Ovary (tissue), 3 donors: ENCODE results near the gene SRGAP3.

Experiments
- EP300 ChIP-seq: sonication (generic); formaldehyde crosslinking; IDR thresholded peaks from one replicate; pipeline ENCODE4 v1.6.1; 2017; ENCODE audit warnings: antibody characterized with exemption
- POLR2A ChIP-seq: fragments of 450-650 bp; IDR thresholded peaks from one replicate; pipeline ENCODE4 v1.6.1; 2017; ENCODE audit warnings: antibody characterized with exemption, mild to moderate bottlenecking, moderate library complexity
- TF ChIP-seq, protein P1 (sequence below), 3 donors: fragments of 450-650 bp in 2 of 3; fragments of 200-600 bp in 1 of 3; IDR thresholded peaks; one replicate each; pipeline versions ENCODE4 v1.5.1 to v1.8.0; 2016 to 2022; ENCODE audit warnings: antibody characterized with exemption in 3 of 3, mild to moderate bottlenecking in 1 of 3
- donor health status: DM: no; HTN: no; CAD: no.

DNA sequence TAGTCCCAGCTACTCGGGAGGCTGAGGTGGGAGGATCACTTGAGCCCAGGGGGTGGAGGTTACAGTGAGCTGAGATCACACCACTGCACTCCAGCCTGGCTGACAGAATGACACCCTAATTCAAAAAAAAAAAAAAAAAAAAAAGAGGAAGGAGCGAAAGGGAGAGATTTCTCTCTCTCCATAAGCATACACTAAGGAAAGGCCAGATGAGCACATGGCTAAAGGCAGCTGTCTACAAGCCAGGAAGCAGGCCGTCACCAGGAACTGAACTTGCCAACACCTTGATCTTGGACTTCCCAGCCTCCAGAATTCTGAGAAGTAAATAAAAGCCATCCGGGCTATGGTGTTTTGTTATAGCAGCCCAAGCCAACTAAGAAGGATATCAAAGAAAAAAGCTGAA lies 7.5 kb downstream of the SRGAP3 start:
- TF ChIP-seq POLR2A = no peak
- TF ChIP-seq, protein P1, sequence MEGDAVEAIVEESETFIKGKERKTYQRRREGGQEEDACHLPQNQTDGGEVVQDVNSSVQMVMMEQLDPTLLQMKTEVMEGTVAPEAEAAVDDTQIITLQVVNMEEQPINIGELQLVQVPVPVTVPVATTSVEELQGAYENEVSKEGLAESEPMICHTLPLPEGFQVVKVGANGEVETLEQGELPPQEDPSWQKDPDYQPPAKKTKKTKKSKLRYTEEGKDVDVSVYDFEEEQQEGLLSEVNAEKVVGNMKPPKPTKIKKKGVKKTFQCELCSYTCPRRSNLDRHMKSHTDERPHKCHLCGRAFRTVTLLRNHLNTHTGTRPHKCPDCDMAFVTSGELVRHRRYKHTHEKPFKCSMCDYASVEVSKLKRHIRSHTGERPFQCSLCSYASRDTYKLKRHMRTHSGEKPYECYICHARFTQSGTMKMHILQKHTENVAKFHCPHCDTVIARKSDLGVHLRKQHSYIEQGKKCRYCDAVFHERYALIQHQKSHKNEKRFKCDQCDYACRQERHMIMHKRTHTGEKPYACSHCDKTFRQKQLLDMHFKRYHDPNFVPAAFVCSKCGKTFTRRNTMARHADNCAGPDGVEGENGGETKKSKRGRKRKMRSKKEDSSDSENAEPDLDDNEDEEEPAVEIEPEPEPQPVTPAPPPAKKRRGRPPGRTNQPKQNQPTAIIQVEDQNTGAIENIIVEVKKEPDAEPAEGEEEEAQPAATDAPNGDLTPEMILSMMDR (IDR thresholded peaks at IDR 0.05) = no peak
- no peak for TF ChIP-seq EP300
